GM12892 (cell line): ENCODE results near the gene NFKBIL1.

Source experiments
- POLR2A ChIP-seq: IDR thresholded peaks from 2 replicates; pipeline ENCODE4 v1.6.1; 2011; ENCODE audit warnings: low read depth, low read length, control low read depth
- POLR2AphosphoS5 ChIP-seq: IDR thresholded peaks from 2 replicates; pipeline ENCODE4 v1.6.1; 2011; ENCODE audit warnings: low read depth, low read length, control low read depth
- TAF1 ChIP-seq: IDR thresholded peaks from 2 replicates; pipeline ENCODE4 v1.6.1; 2011; ENCODE audit warnings: low read depth, mild to moderate bottlenecking, control low read depth, low read length, borderline replicate concordance

GRCh38 chr6:31525553-31525931 is 21.9 kb upstream of the NFKBIL1 start:
- TF ChIP-seq POLR2A (no peak), POLR2AphosphoS5 (no peak), TAF1 (no peak)
